CD4-positive, alpha-beta T cell treated with Interleukin-17A for 4 hours (primary cell): ENCODE data around the gene DYRK3.

ENCODE experiments used
- DNase-seq: peaks from one replicate; pipeline ENCODE4 v3.0.0-alpha.2; 2020; ENCODE audit warnings: mixed read lengths

Gene DYRK3

GRCh38 chr1:206662396-206663092 lies 27.2 kb downstream of the DYRK3 start:
- no peak for DNase-seq

- DNase-seq: no peak
Observed at GRCh38 chr1:206663362-206663761, 28.0 kb downstream of the DYRK3 start.

- peak; percentile 79 for DNase-seq
Observed at GRCh38 chr1:206663832-206664652, 28.7 kb downstream of the DYRK3 start.

GRCh38 chr1:206664740-206665139 lies 29.4 kb downstream of the DYRK3 start:
- DNase-seq: no peak

- DNase-seq: no peak
Observed at GRCh38 chr1:206666031-206666561, 30.8 kb downstream of the DYRK3 start.

DNA sequence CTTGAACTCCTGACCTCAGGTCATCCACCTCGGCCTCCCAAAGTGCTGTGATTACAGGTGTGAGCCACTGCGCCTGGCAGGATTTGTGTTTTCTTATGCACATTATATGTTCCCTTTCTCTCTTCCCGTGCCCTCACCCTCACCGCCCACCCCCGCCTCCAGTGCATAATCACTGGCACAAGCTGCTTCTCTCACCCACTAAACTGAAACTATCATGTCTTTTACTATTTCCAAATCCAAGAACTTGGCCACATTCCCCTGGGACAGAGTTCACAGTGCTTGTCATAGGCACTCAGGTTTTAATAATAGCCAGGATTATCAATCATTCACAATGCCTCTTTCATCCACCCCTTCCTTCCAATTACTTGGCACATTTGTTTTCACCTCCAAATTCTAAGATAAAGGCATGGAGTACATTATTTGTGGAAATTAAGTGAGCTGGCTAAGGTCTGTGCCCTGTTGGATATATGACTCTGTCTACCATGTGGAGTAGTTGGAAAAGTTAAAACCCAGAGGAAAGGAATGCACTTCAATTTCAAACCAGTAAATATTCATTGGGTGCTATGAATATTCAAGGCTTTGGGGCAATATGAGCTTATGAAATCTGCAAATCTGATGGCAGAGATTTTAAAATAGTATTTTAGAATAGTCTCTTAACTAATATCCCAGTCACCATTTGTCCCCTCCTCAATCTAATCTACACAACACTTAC lies 31.8 kb downstream of the DYRK3 start:
- no peak for DNase-seq

DNA sequence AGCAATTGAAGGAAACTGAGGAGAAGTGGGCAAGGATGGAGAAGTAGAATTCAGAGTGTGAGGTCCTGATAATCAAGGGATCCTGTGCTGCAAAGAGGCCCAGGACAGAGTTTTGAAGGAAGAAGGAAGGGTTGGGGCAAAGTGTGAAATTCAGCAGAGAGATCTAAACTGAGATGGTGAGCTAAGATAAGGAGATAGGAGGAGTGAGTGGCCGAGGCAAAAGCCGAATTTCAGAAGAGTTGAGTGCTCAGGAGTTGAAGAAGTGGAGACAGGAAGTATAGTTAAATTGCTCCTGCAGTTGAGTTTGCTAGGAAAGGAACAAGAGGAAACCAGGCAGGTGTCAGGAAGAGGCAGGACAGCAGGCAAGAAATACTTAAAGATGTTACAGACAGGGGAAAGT lies 33.0 kb downstream of the DYRK3 start:
- no peak for DNase-seq

DNA sequence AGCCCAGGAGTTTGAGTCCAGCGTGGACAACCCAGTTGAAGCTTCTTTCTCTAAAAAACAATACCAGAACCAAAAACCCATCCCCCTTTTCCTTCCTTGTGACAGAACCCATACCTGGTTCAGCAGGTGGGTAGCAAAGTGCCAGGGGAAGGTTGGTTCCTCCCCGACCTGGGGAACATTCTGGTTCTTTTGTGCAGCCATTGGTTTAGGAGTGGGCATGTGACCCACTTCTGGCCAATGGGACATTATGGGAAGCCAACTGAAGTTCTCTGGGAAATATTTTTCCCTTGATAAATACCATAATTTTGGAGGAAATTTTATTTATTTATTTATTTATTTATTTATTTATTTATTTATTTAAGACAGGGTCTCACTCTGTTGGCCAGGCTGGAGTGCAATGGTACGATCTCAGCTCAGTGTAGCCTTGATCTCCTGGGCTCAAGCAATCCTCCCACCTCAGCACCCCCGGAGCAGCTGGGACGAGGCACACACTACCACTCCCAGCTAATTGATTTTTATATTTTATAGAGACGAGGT lies 33.6 kb downstream of the DYRK3 start:
- no peak for DNase-seq

DNA sequence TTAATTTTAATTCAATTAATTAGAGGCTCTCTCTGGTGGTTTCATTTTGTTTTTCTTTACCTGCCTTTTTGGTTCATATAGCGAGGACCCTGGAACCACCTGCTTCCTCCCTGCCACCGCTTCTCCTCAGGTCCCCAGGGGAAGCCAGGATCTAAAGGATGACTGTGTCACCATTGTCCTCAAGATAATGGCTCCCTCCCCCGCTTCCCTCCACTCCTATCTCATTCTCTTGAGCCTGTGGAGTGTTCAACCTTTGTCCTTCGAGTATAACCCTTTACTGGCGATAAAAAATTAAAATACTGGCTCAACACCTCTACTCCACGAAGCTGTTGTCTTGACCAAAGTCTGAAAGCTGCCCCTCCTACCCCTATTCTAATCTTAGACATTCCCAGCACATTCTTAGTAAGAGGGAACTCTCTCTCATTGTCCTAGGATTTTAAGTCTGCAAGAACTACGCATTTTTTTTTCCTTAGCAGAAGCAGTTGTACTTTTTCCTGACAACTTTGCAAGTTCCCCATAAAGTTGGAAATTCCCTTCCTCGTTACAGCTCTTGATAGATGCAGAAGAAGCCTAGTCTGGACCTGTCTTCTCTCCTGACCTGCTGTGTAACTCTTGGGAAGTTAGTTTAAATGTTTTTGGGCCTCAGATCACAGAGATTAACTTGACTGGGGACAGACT lies 36.8 kb downstream of the DYRK3 start:
- no peak for DNase-seq

- DNase-seq: no peak
Observed at GRCh38 chr1:206672844-206673758, 37.8 kb downstream of the DYRK3 start.

DNA sequence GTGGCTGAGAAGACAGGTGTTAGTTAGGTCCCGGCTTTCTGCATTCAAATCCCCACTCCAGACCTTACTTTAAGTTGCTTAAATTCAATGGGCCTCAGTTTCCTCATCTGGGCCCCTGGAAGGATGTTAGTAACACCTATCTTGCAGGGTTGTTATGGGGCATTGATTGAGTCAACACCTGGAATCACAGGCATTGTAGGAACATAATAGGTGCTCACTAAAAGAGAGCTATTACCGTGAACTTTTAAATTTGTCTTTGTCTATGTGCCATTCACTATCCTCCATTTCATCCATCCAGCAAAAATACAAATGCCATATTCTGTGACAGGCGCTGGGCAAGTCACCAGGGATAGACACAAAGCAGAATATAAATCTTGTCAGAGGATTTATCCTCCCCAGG lies 38.9 kb downstream of the DYRK3 start:
- no peak for DNase-seq

GRCh38 chr1:206674745-206675175 lies 39.4 kb downstream of the DYRK3 start:
- no peak for DNase-seq

DNA sequence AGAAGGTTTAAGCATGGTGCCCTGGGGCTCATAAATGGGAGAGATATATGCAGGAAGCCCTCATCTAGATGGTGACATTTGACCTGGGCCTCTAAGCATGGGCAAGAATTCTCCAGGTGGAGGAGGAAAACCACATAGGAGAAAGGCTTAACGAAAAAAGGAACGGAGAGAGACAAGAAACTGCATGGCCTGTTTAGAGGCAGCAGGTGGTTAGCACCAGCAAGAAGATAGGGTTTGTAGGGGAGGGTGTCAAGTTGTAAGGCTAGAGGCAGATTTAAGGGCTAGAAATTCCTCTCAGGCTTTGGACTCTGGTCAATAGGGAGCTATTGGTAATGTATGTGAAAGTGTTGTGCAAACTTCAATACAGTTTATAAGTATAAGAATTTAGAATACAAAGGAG lies 41.2 kb downstream of the DYRK3 start:
- DNase-seq: no peak

GRCh38 chr1:206678490-206678889 lies 43.2 kb downstream of the DYRK3 start:
- no peak for DNase-seq

GRCh38 chr1:206679738-206680211 lies 44.4 kb downstream of the DYRK3 start:
- DNase-seq: no peak

DNA sequence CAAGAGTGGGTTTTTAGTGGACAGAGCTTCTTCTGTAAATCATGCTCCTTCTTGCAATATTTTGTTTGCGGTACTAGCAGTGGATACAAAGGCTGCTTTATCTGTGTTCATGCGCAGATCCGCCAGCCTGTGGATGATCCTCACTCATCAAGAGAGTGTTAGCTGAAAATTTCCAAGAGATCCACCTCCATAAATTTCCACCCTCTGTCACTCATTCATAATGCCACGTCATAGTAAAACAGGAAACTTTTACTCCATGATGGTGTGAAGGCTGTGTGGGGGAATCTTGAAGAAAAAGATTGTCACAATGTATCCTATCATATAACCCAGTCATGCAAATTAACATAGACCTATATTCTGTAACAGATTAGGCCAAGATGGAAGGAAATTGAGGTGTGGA lies 44.9 kb downstream of the DYRK3 start:
- DNase-seq: no peak

- DNase-seq: no peak
Observed at GRCh38 chr1:206681359-206681758, 46.0 kb downstream of the DYRK3 start.

DNA sequence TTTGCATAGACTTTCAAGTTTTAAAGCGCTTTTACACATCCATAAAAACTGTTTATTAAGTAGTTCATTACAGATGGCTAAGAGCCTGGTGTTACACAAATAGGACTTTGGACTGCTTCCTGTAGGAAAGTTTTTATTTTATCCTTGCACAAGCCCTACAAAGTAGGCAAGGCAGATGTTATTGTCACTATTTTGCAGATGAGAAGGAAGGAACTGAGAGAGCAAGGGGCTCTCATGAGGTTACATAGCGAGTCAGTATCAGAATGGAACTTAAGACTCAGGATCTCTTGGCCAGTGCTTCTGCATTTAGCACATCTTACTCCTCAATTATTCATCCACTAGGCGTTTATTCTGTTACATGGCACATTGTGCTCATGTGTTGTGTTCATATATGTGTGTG lies 46.8 kb downstream of the DYRK3 start:
- DNase-seq: no peak

DNA sequence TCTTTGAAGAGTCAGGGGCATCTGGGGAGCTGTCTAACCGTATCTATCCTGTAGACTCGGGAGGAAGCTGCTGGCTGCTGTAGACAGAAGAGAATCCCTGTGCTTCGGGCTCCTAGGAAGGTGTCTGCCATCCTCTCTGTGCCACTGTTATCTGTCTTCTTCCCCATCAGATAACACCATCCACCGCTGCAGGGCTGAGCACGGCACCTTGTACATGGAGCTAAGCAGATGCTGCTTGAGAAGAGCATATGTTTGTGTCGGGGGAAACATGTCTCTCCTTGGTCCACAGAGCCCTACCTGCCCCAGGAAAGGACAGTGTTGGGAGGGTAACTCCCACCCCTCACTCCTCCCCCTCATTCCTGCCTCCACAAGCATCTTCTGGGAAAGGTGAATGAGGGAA lies 48.0 kb downstream of the DYRK3 start:
- DNase-seq: no peak

DNA sequence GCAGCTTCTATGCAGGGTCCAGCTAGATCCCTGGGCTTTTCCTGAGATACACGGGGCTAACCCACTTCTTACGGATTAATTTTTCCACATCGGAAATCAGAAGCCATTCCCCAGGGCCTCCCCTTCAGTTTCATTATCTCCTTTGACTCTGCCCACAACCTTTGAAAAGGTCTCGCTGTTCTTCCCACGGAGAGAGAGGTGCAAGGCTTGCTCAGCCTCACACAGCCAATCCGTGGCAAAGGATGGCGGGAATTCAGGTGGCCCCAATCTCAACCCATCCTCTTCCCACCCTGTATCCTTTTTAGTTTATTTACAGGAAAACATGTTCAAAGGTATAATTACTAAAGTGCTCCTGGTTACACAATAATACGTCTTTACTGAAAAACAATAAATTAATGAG lies 48.7 kb downstream of the DYRK3 start:
- no peak for DNase-seq
